SK-N-SH treated with all-trans-retinoic acid at 6 μM for 48 hours (cell line): ENCODE data around the gene CNTRL.
"Not testable (repeated sequence)": the region's sequence is repeated elsewhere in the genome, so short reads cannot be mapped to it uniquely, and the experiment has no call there.

Experiments
- ATAC-seq: fragments of 200-7000 bp; cut with Tn5 transposase; 3 replicates; pipeline ENCODE4 v1.9.1; 2020; ENCODE audit warnings: mild to moderate bottlenecking, moderate library complexity
- ARNTL ChIP-seq: fragments of 450-650 bp; formaldehyde crosslinking; IDR thresholded peaks from 2 replicates; pipeline ENCODE4 v1.5.0; 2020; ENCODE audit warnings: low read depth, mild to moderate bottlenecking, moderate library complexity, borderline replicate concordance
- BACH2 ChIP-seq: fragments of 250-450 bp; sonication (Bioruptor Pico); IDR thresholded peaks from 2 replicates; pipeline ENCODE4 v1.9.0; 2021; ENCODE audit warnings: mild to moderate bottlenecking, borderline replicate concordance
- CSDC2 ChIP-seq: fragments of 250-450 bp; sonication (Bioruptor Pico); IDR thresholded peaks from 2 replicates; pipeline ENCODE4 v1.5.0; 2020; ENCODE audit warnings: mild to moderate bottlenecking, moderate library complexity
- ESRRG ChIP-seq: fragments of 250-450 bp; sonication (Bioruptor Pico); IDR thresholded peaks from 2 replicates; pipeline ENCODE4 v1.6.1; 2021; ENCODE audit warnings: mild to moderate bottlenecking
- GLIS3 ChIP-seq: fragments of 250-450 bp; sonication (Bioruptor Pico); IDR thresholded peaks from 2 replicates; pipeline ENCODE4 v1.5.0; 2020; ENCODE audit warnings: mild to moderate bottlenecking, moderate library complexity
- ISL1 ChIP-seq: fragments of 250-450 bp; sonication (Bioruptor Pico); IDR thresholded peaks from 2 replicates; pipeline ENCODE4 v2.1.2; 2022; ENCODE audit warnings: mild to moderate bottlenecking, moderate library complexity
- PATZ1 ChIP-seq: fragments of 250-450 bp; sonication (Bioruptor Pico); IDR thresholded peaks from 2 replicates; pipeline ENCODE4 v1.8.0; 2020; ENCODE audit warnings: mild to moderate bottlenecking, moderate library complexity, borderline replicate concordance
- POU6F1 ChIP-seq: fragments of 250-450 bp; sonication (Bioruptor Pico); IDR thresholded peaks from 2 replicates; pipeline ENCODE4 v1.8.0; 2021; ENCODE audit warnings: low read depth, mild to moderate bottlenecking, moderate library complexity, borderline replicate concordance
- PPARA ChIP-seq: fragments of 250-450 bp; sonication (Bioruptor Pico); IDR thresholded peaks from 2 replicates; pipeline ENCODE4 v1.5.0; 2020; ENCODE audit warnings: mild to moderate bottlenecking, borderline replicate concordance
- RARB ChIP-seq: fragments of 250-450 bp; sonication (Bioruptor Pico); IDR thresholded peaks from 2 replicates; pipeline ENCODE4 v1.8.0; 2021; ENCODE audit warnings: mild to moderate bottlenecking, moderate library complexity
- TCF4 ChIP-seq: fragments of 250-450 bp; sonication (Bioruptor Pico); IDR thresholded peaks from 2 replicates; pipeline ENCODE4 v1.8.0; 2021; ENCODE audit warnings: mild to moderate bottlenecking, moderate library complexity, borderline replicate concordance
- TOX ChIP-seq: fragments of 250-450 bp; sonication (Bioruptor Pico); IDR thresholded peaks from 2 replicates; pipeline ENCODE4 v1.8.0; 2021; ENCODE audit warnings: mild to moderate bottlenecking, moderate library complexity, borderline replicate concordance
- TSHZ2 ChIP-seq: fragments of 250-450 bp; sonication (Bioruptor Pico); IDR thresholded peaks from 2 replicates; pipeline ENCODE4 v1.5.0; 2020; ENCODE audit warnings: mild to moderate bottlenecking, moderate library complexity
- ZC3H10 ChIP-seq: fragments of 250-450 bp; sonication (Bioruptor Pico); IDR thresholded peaks from 2 replicates; pipeline ENCODE4 v1.5.1; 2021; ENCODE audit warnings: mild to moderate bottlenecking, moderate library complexity
- ZFP3 ChIP-seq: fragments of 250-450 bp; sonication (Bioruptor Pico); IDR thresholded peaks from 2 replicates; pipeline ENCODE4 v1.5.0; 2020; ENCODE audit warnings: mild to moderate bottlenecking, moderate library complexity
- ZFP30 ChIP-seq: fragments of 450-650 bp; formaldehyde crosslinking; IDR thresholded peaks from 2 replicates; pipeline ENCODE4 v1.5.0; 2022; ENCODE audit warnings: mild to moderate bottlenecking, moderate library complexity
- ZNF565 ChIP-seq: fragments of 450-650 bp; formaldehyde crosslinking; conservative IDR thresholded peaks from 2 replicates; pipeline ENCODE4 v1.5.0; 2020; ENCODE audit warnings: low read depth, mild to moderate bottlenecking, moderate library complexity
- ZNF70 ChIP-seq: fragments of 450-650 bp; formaldehyde crosslinking; IDR thresholded peaks from 2 replicates; pipeline ENCODE4 v1.5.0; 2020; ENCODE audit warnings: mild to moderate bottlenecking, moderate library complexity
- ZNF8 ChIP-seq: fragments of 450-650 bp; formaldehyde crosslinking; IDR thresholded peaks from 2 replicates; pipeline ENCODE4 v1.5.0; 2020; ENCODE audit warnings: mild to moderate bottlenecking, moderate library complexity

The CNTRL gene

GRCh38 chr9:121178676-121179372, 104.1 kb downstream of the CNTRL start:
- no peak for TF ChIP-seq ZNF70 (CRISPR knock-in tag)
- TF ChIP-seq, all 23 proteins: peak for 0
- ATAC-seq = no peak

- not testable (repeated sequence) for ATAC-seq
Measured at GRCh38 chr9:121179373-121179721, 104.6 kb downstream of the CNTRL start.

GRCh38 chr9:121179930-121180681, 105.4 kb downstream of the CNTRL start:
- TF ChIP-seq POU6F1 (CRISPR knock-in tag) = no peak
- no peak for TF ChIP-seq ZFP30 (CRISPR knock-in tag)
- TF ChIP-seq PPARA (CRISPR knock-in tag) = no peak
- no peak for TF ChIP-seq ARNTL (CRISPR knock-in tag)
- no peak for TF ChIP-seq ZNF8 (CRISPR knock-in tag)
- no peak for TF ChIP-seq BACH2 (CRISPR knock-in tag)
- no peak for TF ChIP-seq ZNF70 (CRISPR knock-in tag)
- TF ChIP-seq, all 23 proteins: peak for 0
- no peak for ATAC-seq

GRCh38 chr9:121182101-121182836, 107.5 kb downstream of the CNTRL start:
- TF ChIP-seq ZNF565 (CRISPR knock-in tag) (no peak), ZC3H10 (CRISPR knock-in tag) (no peak), RARB (CRISPR knock-in tag) (no peak), ESRRG (no peak), ZNF8 (CRISPR knock-in tag) (no peak), ARNTL (CRISPR knock-in tag) (no peak), CSDC2 (CRISPR knock-in tag) (no peak), ZFP3 (CRISPR knock-in tag) (no peak), TSHZ2 (CRISPR knock-in tag) (no peak), GLIS3 (CRISPR knock-in tag) (no peak), BACH2 (CRISPR knock-in tag) (no peak), PATZ1 (CRISPR knock-in tag) (no peak), ZNF70 (CRISPR knock-in tag) (no peak), ISL1 (no peak), TCF4 (CRISPR knock-in tag) (no peak), TOX (no peak)
- no peak for ATAC-seq

- TF ChIP-seq PATZ1 (CRISPR knock-in tag) = no peak
- no peak for TF ChIP-seq GLIS3 (CRISPR knock-in tag)
- TF ChIP-seq TOX = no peak
- no peak for TF ChIP-seq BACH2 (CRISPR knock-in tag)
- no peak for TF ChIP-seq ISL1
- TF ChIP-seq, all 23 proteins: peak for 0
Measured at GRCh38 chr9:121182989-121183388, 108.2 kb downstream of the CNTRL start.

More at GRCh38 chr9:121182989-121183388, 108.2 kb downstream of the CNTRL start:
- no peak for ATAC-seq
